ENCODE results near the gene ALPG.
A peak's percentile ranks its signal among the peaks of the same experiment; 100 is the strongest.

- TF ChIP-seq CTCF (optimal IDR thresholded peaks at IDR 0.05 in 1 of 3, IDR thresholded peaks at IDR 0.05 in 1 of 3, conservative IDR thresholded peaks at IDR 0.05 in 1 of 3; ENCODE audit: extremely low read depth in 1 of 3, insufficient read depth in 2 of 3, low read length in 3 of 3) = no peak
- peak; percentile 21 for TF ChIP-seq EZH2 (IDR thresholded peaks at IDR 0.05; ENCODE audit: low read length)
These were observed 14.6 kb downstream of the ALPG start for GRCh38 chr2:232421189-232421785.
